Measurements from ENCODE around the gene MRFAP1.
"Not testable (repeated sequence)": the region's sequence is repeated elsewhere in the genome, so short reads cannot be mapped to it uniquely, and the experiment has no call there.

GRCh38 chr4:6655291-6655690, 14.8 kb downstream of the MRFAP1 start:
- TF ChIP-seq POLR2A, POLR2AphosphoS5 (IDR thresholded peaks at IDR 0.05; ENCODE audit: low read depth, low read length): not testable (repeated sequence)
